Memory B cell (primary cell): ENCODE results near the gene SNTG2.

Experiments used
- ATAC-seq: fragments of 150-1000 bp; cut with Tn5 transposase; 2 replicates; pipeline ENCODE4 v1.10.0; 2021; ENCODE audit warnings: low read depth, mild to moderate bottlenecking, moderate library complexity
- DNase-seq, 2 donors: peaks; one replicate each; pipeline ENCODE4 v3.0.0; 2022; ENCODE audit warnings: low spot score in 2 of 2
- H3K27ac Mint-ChIP-seq: one replicate; pipeline ENCODE4 v1.8.0; 2022; ENCODE audit warnings: mild to moderate bottlenecking, moderate library complexity, mixed read lengths
- H3K27me3 Mint-ChIP-seq: one replicate; pipeline ENCODE4 v1.8.0; 2022; ENCODE audit warnings: mixed read lengths
- H3K36me3 Mint-ChIP-seq: one replicate; pipeline ENCODE4 v1.8.0; 2022; ENCODE audit warnings: mild to moderate bottlenecking, mixed read lengths
- H3K4me1 Mint-ChIP-seq: one replicate; pipeline ENCODE4 v1.8.0; 2022; ENCODE audit warnings: mixed read lengths
- H3K4me3 Mint-ChIP-seq: one replicate; pipeline ENCODE4 v1.8.0; 2022; ENCODE audit warnings: mild to moderate bottlenecking, moderate library complexity, mixed read lengths
- H3K9me3 Mint-ChIP-seq: one replicate; pipeline ENCODE4 v1.8.0; 2022; ENCODE audit warnings: mixed read lengths

SNTG2 gene

DNA sequence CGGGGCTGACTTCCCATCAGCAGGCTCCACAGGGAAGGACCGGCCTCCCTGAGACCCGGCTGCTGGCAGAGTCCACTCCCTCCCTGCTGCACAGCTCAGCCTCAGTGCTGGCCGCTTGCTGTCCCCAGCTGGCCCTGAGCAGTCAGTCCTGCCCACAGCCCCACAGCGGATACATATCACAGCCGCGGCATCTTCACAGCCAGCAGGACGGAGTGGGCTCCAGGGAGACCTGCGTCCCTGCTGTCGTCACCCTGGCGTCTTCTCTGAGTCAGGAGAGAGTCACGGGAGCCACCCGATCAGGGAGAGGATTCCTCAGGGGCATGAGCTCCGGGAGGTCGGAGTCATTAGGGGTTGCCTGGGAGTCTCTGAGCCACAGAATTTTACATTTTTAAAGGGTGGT, 13.1 kb upstream of the SNTG2 start:
- Mint-ChIP-seq H3K4me1 (no peaks in the 10 kb centered on the region), H3K27ac (no peak overlapping the region), H3K36me3 (no peaks in the 10 kb centered on the region), H3K27me3 (peaks cover 3% of the 10 kb centered on the region), H3K4me3 (no peak overlapping the region), H3K9me3 (no peaks in the 10 kb centered on the region)
- ATAC-seq (no peak), DNase-seq (no peak)

DNA sequence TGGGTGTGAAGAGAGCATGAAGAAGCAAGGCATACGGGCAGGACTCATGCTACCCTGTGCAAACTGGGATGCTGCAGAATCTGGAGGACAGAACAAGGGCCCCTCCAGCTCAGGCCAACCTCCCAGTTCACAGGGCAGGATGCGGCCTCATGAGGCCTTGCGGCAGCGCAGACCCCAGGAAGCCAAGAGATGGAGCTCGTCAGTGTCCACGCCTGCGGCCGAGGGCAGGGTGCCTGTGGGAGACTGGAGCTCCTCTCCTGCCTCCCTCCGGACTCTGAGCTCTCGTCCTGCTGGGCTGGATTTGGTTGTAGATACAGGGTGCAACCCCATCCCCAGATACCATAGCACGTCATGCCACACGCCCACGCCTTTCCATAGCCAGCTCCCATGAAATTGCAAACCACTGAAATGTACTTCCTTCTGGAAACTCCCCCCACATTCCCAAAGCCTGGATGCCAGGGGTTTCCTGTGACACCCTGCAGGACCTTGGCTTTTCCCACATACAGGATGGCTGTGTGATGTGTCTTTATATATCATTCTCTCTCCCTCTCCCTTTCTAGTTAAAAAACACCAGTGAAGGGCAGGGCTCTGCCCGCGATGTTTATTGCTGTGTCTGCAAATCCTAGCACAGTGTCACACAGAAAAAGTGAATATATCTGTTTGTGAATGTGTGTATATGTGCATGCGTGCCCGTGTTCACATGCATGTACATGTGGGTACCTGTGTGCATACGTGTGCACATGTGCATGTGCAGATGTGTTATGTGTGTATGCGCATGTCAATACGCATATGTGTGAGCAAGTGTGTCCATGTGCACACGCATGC, 12.3 kb upstream of the SNTG2 start:
- no peak overlapping the region for H3K4me3 Mint-ChIP-seq
- no peaks in the 10 kb centered on the region for H3K9me3 Mint-ChIP-seq
- H3K36me3 Mint-ChIP-seq = no peaks in the 10 kb centered on the region
- H3K4me1 Mint-ChIP-seq = no peaks in the 10 kb centered on the region
- no peak for DNase-seq
- H3K27ac Mint-ChIP-seq = no peak overlapping the region
- H3K27me3 Mint-ChIP-seq = peaks cover 3% of the 10 kb centered on the region
- ATAC-seq = no peak

DNA sequence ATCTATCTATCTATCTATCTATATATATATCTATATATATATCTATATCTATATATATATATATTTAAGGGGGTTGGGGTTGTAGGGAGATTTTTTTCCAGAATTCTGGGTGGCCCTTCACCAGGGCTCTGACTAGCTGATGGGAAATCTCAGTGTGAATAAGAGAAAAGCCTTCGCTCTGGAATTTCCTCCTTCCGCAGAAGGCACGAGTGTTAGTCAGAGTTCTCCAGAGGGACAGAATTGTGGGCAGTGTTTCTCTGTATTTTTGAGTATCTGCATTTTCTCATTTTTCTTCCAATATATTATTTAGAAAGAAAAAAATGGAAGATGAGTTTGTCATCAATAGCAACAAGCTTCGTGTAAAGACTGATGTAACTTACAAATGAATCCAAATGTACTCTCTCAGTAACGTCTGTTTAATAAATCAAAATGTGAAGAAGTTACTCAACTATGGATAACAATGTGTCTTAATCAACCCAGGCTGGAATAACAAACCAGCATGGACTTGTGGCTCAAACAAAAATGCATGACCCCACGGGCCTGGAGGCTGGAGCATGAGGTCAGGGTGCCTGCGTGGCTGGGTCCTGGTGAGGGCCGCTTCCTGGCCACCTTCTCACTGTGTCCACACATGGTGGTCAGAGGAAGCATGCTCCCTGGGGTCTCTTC, 10.6 kb upstream of the SNTG2 start:
- ATAC-seq (no peak), DNase-seq (no peak)

DNA sequence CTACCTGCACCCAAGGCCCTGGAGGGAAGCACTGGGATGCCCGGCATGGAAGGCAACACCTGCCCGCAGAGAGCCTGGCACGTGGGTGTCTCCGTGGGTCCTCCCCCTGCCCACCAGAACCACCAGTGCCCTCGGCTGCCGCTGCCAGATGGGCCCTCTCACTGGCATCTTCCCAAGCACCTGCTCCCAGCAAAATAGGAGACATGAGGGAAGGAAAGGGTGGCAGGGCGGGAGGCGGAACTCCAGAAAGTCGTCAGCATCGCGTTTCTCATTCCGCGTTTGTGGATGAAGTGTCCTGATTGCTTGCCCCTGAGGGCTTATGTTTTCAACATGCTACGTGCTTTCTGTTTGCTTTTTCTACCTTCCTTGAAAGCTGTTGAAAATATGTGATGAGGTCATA, 8.8 kb upstream of the SNTG2 start:
- H3K27me3 Mint-ChIP-seq = peaks cover 8% of the 10 kb centered on the region
- H3K27ac Mint-ChIP-seq = no peak overlapping the region
- ATAC-seq (no peak), DNase-seq (no peak)
- H3K9me3 Mint-ChIP-seq = peaks cover 6% of the 10 kb centered on the region
- no peaks in the 10 kb centered on the region for H3K36me3 Mint-ChIP-seq
- no peak overlapping the region for H3K4me3 Mint-ChIP-seq
- H3K4me1 Mint-ChIP-seq = peaks cover 5% of the 10 kb centered on the region

More for the DNA sequence above, 10.6 kb upstream of the SNTG2 start:
- peaks cover 6% of the 10 kb centered on the region for H3K9me3 Mint-ChIP-seq
- H3K27me3 Mint-ChIP-seq = peaks cover 3% of the 10 kb centered on the region
- H3K4me3 Mint-ChIP-seq = no peak overlapping the region
- H3K27ac Mint-ChIP-seq = no peak overlapping the region
- no peaks in the 10 kb centered on the region for H3K36me3 Mint-ChIP-seq
- H3K4me1 Mint-ChIP-seq = no peaks in the 10 kb centered on the region

DNA sequence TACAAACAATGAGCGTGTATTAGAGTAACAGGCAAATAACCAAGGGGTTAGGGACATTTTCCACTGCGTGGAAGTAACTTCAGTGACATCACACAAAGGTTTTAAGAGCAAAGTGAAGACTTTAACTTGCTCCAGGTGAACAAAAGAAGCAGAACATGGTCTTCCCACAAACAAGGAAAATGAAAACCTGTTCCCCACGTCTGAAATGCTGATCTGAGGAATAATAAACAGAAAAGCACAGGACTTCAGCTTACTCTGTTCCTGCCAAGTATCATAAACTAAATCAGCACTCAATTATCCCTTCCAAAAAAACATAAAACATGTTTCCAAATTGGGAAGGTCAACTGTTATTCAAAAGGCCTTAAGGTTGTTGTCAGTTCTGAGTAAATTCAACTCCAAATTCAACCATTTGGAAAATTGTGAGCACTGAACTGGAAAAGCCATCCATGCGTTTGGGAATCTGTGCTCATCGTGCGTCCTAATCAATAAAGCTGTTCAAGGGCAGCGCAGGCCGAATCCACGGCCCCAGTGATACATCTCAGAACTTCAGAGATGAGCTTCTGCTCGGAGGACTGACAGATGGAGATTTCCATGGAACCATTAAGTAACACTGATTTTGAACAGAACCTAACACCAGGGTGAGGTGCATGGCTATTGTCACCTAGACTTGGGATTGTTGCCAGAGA, 7.7 kb upstream of the SNTG2 start:
- H3K4me3 Mint-ChIP-seq = no peak overlapping the region
- H3K9me3 Mint-ChIP-seq = peaks cover 6% of the 10 kb centered on the region
- ATAC-seq = no peak
- H3K4me1 Mint-ChIP-seq = peaks cover 5% of the 10 kb centered on the region
- DNase-seq = no peak
- H3K27me3 Mint-ChIP-seq = peaks cover 11% of the 10 kb centered on the region
- no peak overlapping the region for H3K27ac Mint-ChIP-seq
- no peaks in the 10 kb centered on the region for H3K36me3 Mint-ChIP-seq

DNA sequence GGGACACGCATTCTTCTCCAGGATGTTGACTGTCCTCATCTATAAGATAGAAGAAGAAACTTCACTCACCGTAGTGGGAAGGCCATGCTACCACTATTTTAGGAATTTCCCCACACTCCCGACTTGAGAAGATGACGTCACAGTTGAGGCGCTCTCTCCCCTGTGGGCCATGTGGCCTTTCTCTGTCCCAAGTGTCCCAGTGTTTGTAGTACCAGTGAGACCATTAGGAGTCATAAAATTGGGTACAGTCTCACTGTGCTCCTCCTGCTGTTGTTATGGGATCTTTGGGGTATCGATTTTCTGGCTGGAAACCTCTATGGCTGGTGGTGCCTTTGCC, 7.2 kb upstream of the SNTG2 start:
- Mint-ChIP-seq H3K4me3 (no peak overlapping the region), H3K9me3 (peaks cover 6% of the 10 kb centered on the region), H3K27ac (no peak overlapping the region), H3K27me3 (peaks cover 11% of the 10 kb centered on the region), H3K4me1 (peaks cover 5% of the 10 kb centered on the region), H3K36me3 (no peaks in the 10 kb centered on the region)
- DNase-seq = no peak
- ATAC-seq = no peak

DNA sequence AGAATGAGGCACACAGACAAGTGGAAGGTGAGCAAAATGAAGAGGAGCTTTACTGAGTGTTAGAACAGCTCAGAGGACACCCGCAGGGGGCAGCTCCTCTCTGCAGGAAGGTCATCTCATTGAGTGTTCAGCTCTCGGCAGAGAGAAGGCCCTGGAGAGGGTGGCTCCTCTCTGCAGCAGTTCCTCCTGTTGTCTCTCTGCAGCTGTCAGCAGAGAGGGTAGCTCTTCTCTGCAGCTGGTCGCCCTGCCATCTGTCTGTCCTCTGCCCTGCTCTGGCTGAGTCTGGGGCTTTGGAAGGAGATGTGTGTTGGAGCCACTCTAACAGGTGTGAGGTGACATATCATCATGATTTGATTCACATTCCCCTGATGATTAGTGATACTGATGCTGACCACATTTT, 6.8 kb upstream of the SNTG2 start:
- peaks cover 11% of the 10 kb centered on the region for H3K27me3 Mint-ChIP-seq
- no peak for DNase-seq
- peaks cover 5% of the 10 kb centered on the region for H3K4me1 Mint-ChIP-seq
- H3K27ac Mint-ChIP-seq = no peak overlapping the region
- no peaks in the 10 kb centered on the region for H3K36me3 Mint-ChIP-seq
- no peak overlapping the region for H3K4me3 Mint-ChIP-seq
- H3K9me3 Mint-ChIP-seq = peaks cover 6% of the 10 kb centered on the region
- ATAC-seq = no peak

DNA sequence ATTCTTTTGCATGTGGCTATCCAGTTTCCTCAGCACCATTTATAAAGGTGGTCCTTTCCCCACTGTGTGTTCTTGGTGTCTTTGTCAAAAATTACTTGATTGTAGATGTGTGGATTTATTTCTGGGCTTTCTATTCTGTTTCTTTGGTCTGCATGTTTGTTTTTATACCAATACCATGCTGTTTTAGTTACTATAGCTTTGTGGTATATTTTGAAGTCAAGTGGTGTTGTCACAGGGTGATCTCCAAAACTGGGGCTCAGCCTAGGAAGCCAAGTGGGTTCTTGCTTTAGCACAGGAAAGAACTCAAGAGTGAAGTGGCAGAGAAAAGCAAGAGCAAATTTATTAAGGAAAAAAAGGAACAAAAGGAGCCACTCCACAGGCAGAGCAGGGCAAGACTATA, 6.0 kb upstream of the SNTG2 start:
- H3K27ac Mint-ChIP-seq = no peak overlapping the region
- ATAC-seq = no peak

DNA sequence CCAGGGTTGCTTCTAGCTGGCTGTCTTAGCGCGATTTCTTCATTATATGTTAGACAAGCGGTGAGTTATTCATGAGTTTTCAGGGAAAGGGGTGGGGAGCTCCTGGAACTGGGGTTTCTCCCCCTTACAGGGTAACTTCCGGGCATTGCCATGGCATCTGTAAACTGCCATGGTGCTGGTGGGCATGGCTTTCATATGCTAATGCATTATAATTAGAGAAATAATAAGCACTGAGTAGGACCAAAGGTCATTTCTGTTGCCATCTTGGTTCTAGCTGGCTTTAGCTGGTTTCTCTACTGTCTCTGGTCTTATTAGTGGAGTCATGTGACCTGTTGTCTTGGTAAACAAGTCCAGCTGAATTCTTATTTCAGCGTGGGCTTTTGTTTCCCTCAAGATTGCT, 5.5 kb upstream of the SNTG2 start:
- Mint-ChIP-seq H3K4me1 (peaks cover 10% of the 10 kb centered on the region), H3K36me3 (no peaks in the 10 kb centered on the region), H3K27ac (no peak overlapping the region), H3K9me3 (peaks cover 6% of the 10 kb centered on the region), H3K27me3 (peaks cover 11% of the 10 kb centered on the region), H3K4me3 (no peak overlapping the region)
- DNase-seq (no peak), ATAC-seq (no peak)

More for the DNA sequence above, 6.0 kb upstream of the SNTG2 start:
- Mint-ChIP-seq H3K27me3 (peaks cover 12% of the 10 kb centered on the region), H3K4me3 (no peak overlapping the region), H3K9me3 (peaks cover 6% of the 10 kb centered on the region), H3K4me1 (peaks cover 10% of the 10 kb centered on the region), H3K36me3 (no peaks in the 10 kb centered on the region)
- DNase-seq = no peak

DNA sequence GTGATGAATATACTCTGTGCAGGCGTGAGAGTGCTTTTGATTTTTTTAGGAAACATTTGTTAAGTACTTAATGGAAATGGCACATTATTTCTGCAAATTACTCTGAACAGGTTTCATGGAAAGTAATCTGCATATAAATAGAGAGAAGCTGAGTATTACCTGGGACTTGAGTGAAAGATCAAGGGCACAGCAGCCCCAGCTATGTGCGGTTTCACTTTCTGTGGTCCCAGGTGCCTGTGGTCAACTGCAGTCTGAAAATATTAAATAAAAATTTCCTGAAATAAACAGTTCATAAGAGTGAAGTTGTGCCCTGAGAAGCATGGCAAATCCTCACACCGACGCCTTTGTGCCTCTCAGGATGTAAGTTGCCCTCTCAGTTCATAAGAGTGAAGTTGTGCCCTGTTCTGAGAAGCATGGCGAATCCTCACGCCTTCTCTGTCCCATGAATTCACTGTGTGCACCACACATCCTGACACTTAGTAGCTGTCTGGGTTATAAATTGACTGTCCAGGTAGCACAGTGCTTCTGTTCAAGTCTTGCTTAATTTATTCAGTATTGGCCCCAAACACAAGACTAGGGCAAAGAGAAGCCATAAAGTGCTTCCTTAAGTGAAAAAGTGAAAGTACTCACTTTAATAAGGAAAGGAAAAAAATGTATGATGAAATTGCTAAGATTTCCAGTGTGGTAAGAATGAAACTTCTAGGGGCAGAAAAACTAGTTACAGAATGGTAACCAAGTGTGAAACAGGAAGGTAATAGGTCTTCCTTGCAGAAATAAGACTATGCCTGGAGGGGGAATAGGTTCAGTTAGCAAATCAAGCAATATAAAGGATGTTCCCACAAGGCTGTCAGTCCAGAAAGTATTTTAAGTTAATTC, 4.3 kb upstream of the SNTG2 start:
- Mint-ChIP-seq H3K9me3 (peaks cover 6% of the 10 kb centered on the region), H3K27me3 (peaks cover 10% of the 10 kb centered on the region), H3K4me1 (peaks cover 10% of the 10 kb centered on the region), H3K4me3 (peak overlapping the region; percentile 33), H3K36me3 (no peaks in the 10 kb centered on the region), H3K27ac (no peak overlapping the region)
- ATAC-seq = no peak
- no peak for DNase-seq

DNA sequence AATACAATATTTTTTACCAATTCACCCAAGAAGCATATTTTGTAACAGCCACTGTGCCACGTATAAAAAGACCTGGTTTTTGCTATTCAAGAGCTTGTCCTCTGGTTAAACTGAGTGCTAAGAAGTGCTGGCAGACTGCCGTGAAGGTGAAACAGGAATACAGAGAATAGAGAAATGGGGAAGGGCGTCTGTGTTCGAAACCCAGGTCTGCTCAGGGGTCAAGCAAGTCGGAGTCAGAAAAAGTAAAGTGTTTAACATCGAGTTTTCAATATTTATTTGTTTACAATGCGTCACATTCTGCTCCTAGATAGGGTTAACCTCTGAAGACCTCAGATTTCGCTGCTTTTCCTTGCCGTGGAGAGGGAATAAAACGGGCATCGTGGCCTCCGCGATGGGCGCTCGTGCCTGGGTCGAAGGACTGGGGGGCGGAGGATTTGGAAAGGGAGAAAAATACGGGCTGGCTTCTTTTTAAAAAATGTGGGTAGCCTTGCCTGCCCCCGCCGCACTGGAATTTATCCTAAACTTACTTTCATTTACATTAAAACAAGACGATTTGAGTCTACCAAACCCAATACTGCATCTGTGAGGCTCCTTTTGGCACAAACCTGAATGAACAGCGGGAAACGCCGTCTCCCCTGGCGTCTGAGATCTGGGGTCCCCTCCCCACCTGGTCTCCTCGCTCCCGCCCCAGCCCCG, 1.1 kb upstream of the SNTG2 start:
- Mint-ChIP-seq H3K27ac (no peak overlapping the region), H3K9me3 (peaks cover 3% of the 10 kb centered on the region), H3K4me1 (peaks cover 10% of the 10 kb centered on the region), H3K4me3 (peak overlapping the region; percentile 63), H3K36me3 (no peaks in the 10 kb centered on the region), H3K27me3 (peaks cover 13% of the 10 kb centered on the region)
- DNase-seq (no peak), ATAC-seq (no peak)

DNA sequence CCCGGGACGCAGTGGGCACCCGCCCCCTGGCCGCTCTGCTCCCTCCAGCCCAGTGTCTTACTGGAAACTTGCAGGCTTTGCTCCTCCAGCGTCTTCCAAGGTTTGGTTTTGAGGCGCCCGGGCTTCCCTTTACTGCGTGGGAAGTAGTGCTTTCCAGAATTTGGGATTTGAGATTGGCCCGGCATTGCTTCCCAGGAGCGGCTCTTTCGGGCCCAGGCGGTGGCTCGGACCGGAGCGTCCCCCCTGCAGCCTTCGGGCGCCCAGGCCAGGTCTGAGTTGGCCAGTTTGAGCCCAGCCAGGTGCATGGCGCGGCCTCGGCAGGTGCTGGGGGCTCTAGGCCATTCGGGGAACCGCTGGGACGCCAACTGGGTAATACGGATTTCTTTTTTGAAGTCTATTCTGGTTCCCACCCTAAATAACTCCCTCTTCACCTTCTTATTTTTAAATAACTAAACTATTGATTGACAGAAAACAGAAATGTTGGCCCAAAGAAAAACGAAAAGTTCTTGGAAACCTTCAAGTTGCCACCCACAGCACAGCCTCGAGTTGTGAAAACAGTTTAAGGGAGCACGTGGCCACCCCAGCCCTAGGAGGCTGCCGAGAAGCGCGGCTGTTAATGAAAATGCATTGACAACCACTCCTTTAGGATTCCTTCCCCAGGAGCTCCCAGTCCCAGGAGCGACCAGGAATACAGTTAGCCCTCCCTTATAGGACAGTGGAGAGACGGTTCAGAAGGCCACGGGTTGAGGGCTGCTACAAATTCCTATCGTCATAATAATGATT, 766 bp downstream of the SNTG2 start:
- no peak for ATAC-seq
- Mint-ChIP-seq H3K27ac (no peak overlapping the region), H3K4me3 (peak overlapping the region; percentile 41), H3K27me3 (peaks cover 14% of the 10 kb centered on the region), H3K4me1 (peaks cover 7% of the 10 kb centered on the region), H3K9me3 (no peaks in the 10 kb centered on the region), H3K36me3 (no peaks in the 10 kb centered on the region)
- DNase-seq = no peak

DNA sequence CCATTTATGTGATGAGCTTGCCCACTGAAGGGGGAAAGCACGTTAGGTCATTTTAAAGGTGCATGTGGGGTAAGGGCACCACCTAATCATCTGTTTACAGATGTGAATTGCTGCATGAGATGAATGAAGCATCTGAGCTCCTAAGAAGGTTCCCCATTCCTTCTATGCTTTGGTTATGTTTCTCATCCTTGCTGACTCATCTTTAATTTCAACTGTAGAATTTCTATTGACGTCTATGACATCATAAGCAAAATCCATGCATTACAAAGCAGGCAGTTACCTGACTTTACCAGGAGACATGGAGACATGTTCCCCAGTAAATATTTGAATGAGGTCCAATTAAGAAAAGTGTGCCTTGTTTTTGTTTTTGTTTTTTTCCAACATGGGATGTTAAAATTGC, 2.8 kb downstream of the SNTG2 start:
- no peaks in the 10 kb centered on the region for H3K9me3 Mint-ChIP-seq
- H3K4me1 Mint-ChIP-seq = peaks cover 5% of the 10 kb centered on the region
- DNase-seq (no peak), ATAC-seq (no peak)
- peaks cover 10% of the 10 kb centered on the region for H3K27me3 Mint-ChIP-seq
- no peaks in the 10 kb centered on the region for H3K36me3 Mint-ChIP-seq
- no peak overlapping the region for H3K27ac Mint-ChIP-seq
- no peak overlapping the region for H3K4me3 Mint-ChIP-seq
